Urothelium cell line (cell line): ENCODE measurements around the gene CTNNA3.

ENCODE experiments used
- DNase-seq: peaks from one replicate; pipeline ENCODE4 v3.0.0; 2011; ENCODE audit warnings: low spot score, mixed read lengths
- FAIRE-seq: peaks from 2 replicates; lab custom pipeline; 2011; peaks lifted over from hg19 to GRCh38; lab: Jason Lieb, UNC

The CTNNA3 gene

GRCh38 chr10:66283874-66284464 is 1412.0 kb downstream of the CTNNA3 start:
- no peak for FAIRE-seq
- no peak for DNase-seq

- no peak for DNase-seq
- no peak for FAIRE-seq
Observed at GRCh38 chr10:66283064-66283463, 1412.9 kb downstream of the CTNNA3 start.

GRCh38 chr10:66281327-66281726 is 1414.7 kb downstream of the CTNNA3 start:
- FAIRE-seq, result no peak
- DNase-seq, result no peak

GRCh38 chr10:66277481-66277880 is 1418.5 kb downstream of the CTNNA3 start:
- no peak for DNase-seq

GRCh38 chr10:66273966-66274519 is 1422.0 kb downstream of the CTNNA3 start:
- no peak for FAIRE-seq
- no peak for DNase-seq

More at GRCh38 chr10:66277481-66277880, 1418.5 kb downstream of the CTNNA3 start:
- no peak for FAIRE-seq

GRCh38 chr10:66265398-66265797 is 1430.6 kb downstream of the CTNNA3 start:
- DNase-seq (no peak), FAIRE-seq (peak; percentile 32)

GRCh38 chr10:66259836-66260235 is 1436.2 kb downstream of the CTNNA3 start:
- no peak for FAIRE-seq
- no peak for DNase-seq

- FAIRE-seq (no peak), DNase-seq (no peak)
Observed at GRCh38 chr10:66258693-66259092, 1437.3 kb downstream of the CTNNA3 start.

- FAIRE-seq (no peak), DNase-seq (no peak)
Observed at GRCh38 chr10:66257801-66258200, 1438.2 kb downstream of the CTNNA3 start.

- DNase-seq, result no peak
- no peak for FAIRE-seq
Observed at GRCh38 chr10:66252986-66253385, 1443.0 kb downstream of the CTNNA3 start.

GRCh38 chr10:66246177-66246576 is 1449.8 kb downstream of the CTNNA3 start:
- FAIRE-seq (no peak), DNase-seq (no peak)

GRCh38 chr10:66244953-66245352 is 1451.0 kb downstream of the CTNNA3 start:
- FAIRE-seq (no peak), DNase-seq (no peak)

- DNase-seq (no peak), FAIRE-seq (no peak)
Observed at GRCh38 chr10:66242885-66243284, 1453.1 kb downstream of the CTNNA3 start.

- FAIRE-seq (no peak), DNase-seq (no peak)
Observed at GRCh38 chr10:66239062-66239461, 1456.9 kb downstream of the CTNNA3 start.

GRCh38 chr10:66238343-66238742 is 1457.7 kb downstream of the CTNNA3 start:
- DNase-seq (no peak), FAIRE-seq (no peak)

GRCh38 chr10:66234872-66235271 is 1461.1 kb downstream of the CTNNA3 start:
- no peak for DNase-seq
- peak; percentile 71 for FAIRE-seq

GRCh38 chr10:66228887-66229286 is 1467.1 kb downstream of the CTNNA3 start:
- DNase-seq (no peak), FAIRE-seq (no peak)

GRCh38 chr10:66223656-66224055 is 1472.3 kb downstream of the CTNNA3 start:
- FAIRE-seq, result no peak
- DNase-seq, result no peak

GRCh38 chr10:66222462-66223046 is 1473.4 kb downstream of the CTNNA3 start:
- no peak for FAIRE-seq
- no peak for DNase-seq

- DNase-seq (no peak), FAIRE-seq (no peak)
Observed at GRCh38 chr10:66218981-66219587, 1476.9 kb downstream of the CTNNA3 start.

- DNase-seq, result no peak
- FAIRE-seq, result no peak
Observed at GRCh38 chr10:66218289-66218688, 1477.7 kb downstream of the CTNNA3 start.

GRCh38 chr10:66215920-66216319 is 1480.1 kb downstream of the CTNNA3 start:
- no peak for FAIRE-seq

More at GRCh38 chr10:66215920-66216319, 1480.1 kb downstream of the CTNNA3 start:
- DNase-seq, result no peak
